Stimulated activated CD4-positive, alpha-beta T cell treated with anti-CD3 and anti-CD28 coated beads, Interleukin-15, amount 100 ng/mL, for 48 hours (primary cell): ENCODE measurements around the gene ZNF292.
"Not testable (repeated sequence)": the region's sequence is repeated elsewhere in the genome, so short reads cannot be mapped to it uniquely, and the experiment has no call there.

Experiments
- DNase-seq, 2 donors: peaks; one replicate each; pipeline ENCODE4 v3.0.0-alpha.2; 2020; ENCODE audit warnings: low read depth in 2 of 2

Gene ZNF292

GRCh38 chr6:87274660-87275274 lies 119.4 kb downstream of the ZNF292 start:
- DNase-seq: no peak

- no peak for DNase-seq
These were observed 121.3 kb downstream of the ZNF292 start for GRCh38 chr6:87276624-87277023.

- DNase-seq: no peak
These were observed 121.8 kb downstream of the ZNF292 start for GRCh38 chr6:87277123-87277522.

- DNase-seq: no peak
These were observed 123.8 kb downstream of the ZNF292 start for GRCh38 chr6:87279196-87279595.

- no peak for DNase-seq
These were observed 126.1 kb downstream of the ZNF292 start for GRCh38 chr6:87281426-87281825.

- no peak for DNase-seq
These were observed 127.4 kb downstream of the ZNF292 start for GRCh38 chr6:87282743-87283142.

GRCh38 chr6:87283461-87283860 lies 128.1 kb downstream of the ZNF292 start:
- no peak for DNase-seq

- no peak for DNase-seq
These were observed 131.9 kb downstream of the ZNF292 start for GRCh38 chr6:87287251-87287650.

- DNase-seq: no peak
These were observed 134.2 kb downstream of the ZNF292 start for GRCh38 chr6:87289571-87289970.

- no peak for DNase-seq
These were observed 136.5 kb downstream of the ZNF292 start for GRCh38 chr6:87291883-87292282.

- DNase-seq: no peak
These were observed 138.2 kb downstream of the ZNF292 start for GRCh38 chr6:87293526-87293925.

GRCh38 chr6:87297119-87297518 lies 141.8 kb downstream of the ZNF292 start:
- no peak for DNase-seq

GRCh38 chr6:87301277-87301676 lies 145.9 kb downstream of the ZNF292 start:
- not testable (repeated sequence) for DNase-seq

GRCh38 chr6:87308970-87309369 lies 153.6 kb downstream of the ZNF292 start:
- no peak for DNase-seq

- no peak for DNase-seq
These were observed 157.5 kb downstream of the ZNF292 start for GRCh38 chr6:87312860-87313259.
